Stimulated activated CD4-positive, alpha-beta T cell treated with anti-CD3 and anti-CD28 coated beads, Interleukin-15, amount 100 ng/mL, for 48 hours (primary cell): ENCODE measurements around the gene POLR2F.

Experiments
- DNase-seq, 2 donors: peaks; one replicate each; pipeline ENCODE4 v3.0.0-alpha.2; 2020; ENCODE audit warnings: low read depth in 2 of 2

The POLR2F gene

GRCh38 chr22:37953437-37954179 lies at the start of gene POLR2F, which contains the start of gene C22orf23:
Gene POLR2F (plus strand): TSS chr22:37953699. CDS start chr22:37953788, 89 bp downstream.
Gene C22orf23 (minus strand): TSS chr22:37953601. CDS start chr22:37953149, 452 bp downstream.
- peak; percentile 93 to 94 for DNase-seq

GRCh38 chr22:37904572-37905533 lies 48.6 kb upstream of the POLR2F start:
- DNase-seq, result peak in 1 of 2 donors; percentile 15

- DNase-seq, result peak in 1 of 2 donors; percentile 54
Observed at GRCh38 chr22:37905534-37906363, 47.8 kb upstream of the POLR2F start, which contains the start of gene MICALL1. Gene MICALL1 (plus strand): TSS chr22:37906297. CDS start chr22:37906423, 126 bp downstream.

- DNase-seq, result no peak
Observed at GRCh38 chr22:37906364-37907008, 47.0 kb upstream of the POLR2F start.

- DNase-seq, result no peak
Observed at GRCh38 chr22:37907036-37907954, 46.2 kb upstream of the POLR2F start.

GRCh38 chr22:37909766-37910165 lies 43.7 kb upstream of the POLR2F start:
- no peak for DNase-seq

- no peak for DNase-seq
Observed at GRCh38 chr22:37910890-37911672, 42.4 kb upstream of the POLR2F start.

- DNase-seq, result no peak
Observed at GRCh38 chr22:37911697-37912096, 41.8 kb upstream of the POLR2F start.

GRCh38 chr22:37912171-37912570 lies 41.3 kb upstream of the POLR2F start:
- no peak for DNase-seq

- DNase-seq, result no peak
Observed at GRCh38 chr22:37913233-37913721, 40.2 kb upstream of the POLR2F start.

- DNase-seq, result no peak
Observed at GRCh38 chr22:37916311-37916710, 37.2 kb upstream of the POLR2F start.

- DNase-seq, result no peak
Observed at GRCh38 chr22:37917874-37918548, 35.5 kb upstream of the POLR2F start.

- DNase-seq, result no peak
Observed at GRCh38 chr22:37918580-37919270, 34.8 kb upstream of the POLR2F start.

GRCh38 chr22:37920126-37920525 lies 33.4 kb upstream of the POLR2F start:
- no peak for DNase-seq

- DNase-seq, result no peak
Observed at GRCh38 chr22:37922191-37922590, 31.3 kb upstream of the POLR2F start.

- no peak for DNase-seq
Observed at GRCh38 chr22:37923927-37924326, 29.6 kb upstream of the POLR2F start.

- DNase-seq, result no peak
Observed at GRCh38 chr22:37924386-37925065, 29.0 kb upstream of the POLR2F start.
